ENCODE results near the gene BLMH.
A peak's percentile ranks its signal among the peaks of the same experiment; 100 is the strongest.

Gene BLMH

GRCh38 chr17:30224419-30224960 is 67.3 kb downstream of the BLMH start:
- WGBS, 2 donors (ENCODE audit: extremely low coverage in 2 of 2, insufficient read length in 2 of 2, insufficient replicate concordance in 1 of 2): no CpG with 5 or more reads among the region's 8 CpGs
- H3K79me1 ChIP-seq (ENCODE audit: low read depth, low read length): no peaks in the 10 kb centered on the region

GRCh38 chr17:30222721-30223175 is 69.0 kb downstream of the BLMH start:
- Histone ChIP-seq H3K4me3 (ENCODE audit: low read length in 2 of 2) (no peak overlapping the region), H2BK12ac (ENCODE audit: low read length) (no peak overlapping the region), H3K4me2 (ENCODE audit: insufficient read depth, low read length, poor library complexity, severe bottlenecking) (no peak overlapping the region), H3K36me3 (replicated peaks in 1 of 2; ENCODE audit: control insufficient read depth in 2 of 2, insufficient read depth in 2 of 2, low read length in 2 of 2) (no peaks in the 10 kb centered on the region), H3K4me1 (ENCODE audit: control insufficient read depth in 2 of 2, insufficient read depth in 1 of 2, low read depth in 1 of 2, low read length in 2 of 2) (peaks cover 17 to 22% of the 10 kb centered on the region in 2 donors), H3K23ac (ENCODE audit: low read depth, low read length, poor library complexity) (no peak overlapping the region), H2BK15ac (ENCODE audit: low read length) (no peak overlapping the region), H2AFZ (ENCODE audit: low read length) (peak overlapping the region; percentile 72), H3K9ac (ENCODE audit: low read depth, low read length, poor library complexity) (no peak overlapping the region), H3K79me1 (ENCODE audit: low read depth, low read length) (no peaks in the 10 kb centered on the region), H4K91ac (ENCODE audit: low read depth, low read length, poor library complexity) (no peak overlapping the region), H3K14ac (ENCODE audit: low read length) (no peak overlapping the region), H2BK120ac (ENCODE audit: low read depth, low read length) (no peak overlapping the region), H4K8ac (ENCODE audit: low read depth, low read length) (no peak overlapping the region), H3K27ac (replicated peaks; ENCODE audit: low read length) (no peak overlapping the region), H3K18ac (ENCODE audit: low read length) (no peak overlapping the region), H3K27me3 (ENCODE audit: control insufficient read depth in 3 of 3, insufficient read depth in 3 of 3, low read depth in 1 of 3, low read length in 3 of 3) (peaks cover 0 to 17% (median 0%) of the 10 kb centered on the region in 3 experiments), H2AK5ac (ENCODE audit: low read depth, low read length) (no peak overlapping the region), H3K9me3 (replicated peaks in 1 of 2; ENCODE audit: control insufficient read depth in 2 of 2, insufficient read depth in 1 of 2, low read depth in 1 of 2, low read length in 2 of 2) (no peaks in the 10 kb centered on the region), H3K4ac (ENCODE audit: low read length) (no peak overlapping the region), H2BK5ac (ENCODE audit: low read length) (no peak overlapping the region)
- DNase-seq (ENCODE audit: low spot score): no peak
- no CpG with 5 or more reads among the region's 13 CpGs for WGBS, 2 donors (ENCODE audit: extremely low coverage in 2 of 2, insufficient read length in 2 of 2, insufficient replicate concordance in 1 of 2)

More at GRCh38 chr17:30224419-30224960, 67.3 kb downstream of the BLMH start:
- Histone ChIP-seq H3K27ac (replicated peaks; ENCODE audit: low read length) (no peak overlapping the region), H2BK12ac (ENCODE audit: low read length) (no peak overlapping the region), H3K36me3 (replicated peaks in 1 of 2; ENCODE audit: control insufficient read depth in 2 of 2, insufficient read depth in 2 of 2, low read length in 2 of 2) (no peaks in the 10 kb centered on the region), H2BK5ac (ENCODE audit: low read length) (no peak overlapping the region), H3K14ac (ENCODE audit: low read length) (no peak overlapping the region), H3K9ac (ENCODE audit: low read depth, low read length, poor library complexity) (no peak overlapping the region), H3K4ac (ENCODE audit: low read length) (no peak overlapping the region), H3K4me2 (ENCODE audit: insufficient read depth, low read length, poor library complexity, severe bottlenecking) (no peak overlapping the region), H3K18ac (ENCODE audit: low read length) (no peak overlapping the region), H2BK120ac (ENCODE audit: low read depth, low read length) (no peak overlapping the region), H4K8ac (ENCODE audit: low read depth, low read length) (no peak overlapping the region), H3K27me3 (ENCODE audit: control insufficient read depth in 3 of 3, insufficient read depth in 3 of 3, low read depth in 1 of 3, low read length in 3 of 3) (peaks cover 0 to 28% (median 2%) of the 10 kb centered on the region in 3 experiments), H3K23ac (ENCODE audit: low read depth, low read length, poor library complexity) (no peak overlapping the region), H3K4me1 (ENCODE audit: control insufficient read depth in 2 of 2, insufficient read depth in 1 of 2, low read depth in 1 of 2, low read length in 2 of 2) (peaks cover 17 to 22% of the 10 kb centered on the region in 2 donors), H4K91ac (ENCODE audit: low read depth, low read length, poor library complexity) (no peak overlapping the region), H2AK5ac (ENCODE audit: low read depth, low read length) (no peak overlapping the region), H2BK15ac (ENCODE audit: low read length) (no peak overlapping the region), H2AFZ (ENCODE audit: low read length) (no peak overlapping the region), H3K4me3 (ENCODE audit: low read length in 2 of 2) (no peak overlapping the region), H3K9me3 (replicated peaks in 1 of 2; ENCODE audit: control insufficient read depth in 2 of 2, insufficient read depth in 1 of 2, low read depth in 1 of 2, low read length in 2 of 2) (no peaks in the 10 kb centered on the region)
- no peak for DNase-seq (ENCODE audit: low spot score)

- no peak overlapping the region for H3K9ac ChIP-seq (ENCODE audit: low read depth, low read length, poor library complexity)
- H3K4me2 ChIP-seq (ENCODE audit: insufficient read depth, low read length, poor library complexity, severe bottlenecking): no peak overlapping the region
- H3K14ac ChIP-seq (ENCODE audit: low read length): no peak overlapping the region
- H2BK15ac ChIP-seq (ENCODE audit: low read length): no peak overlapping the region
- H3K36me3 ChIP-seq (replicated peaks in 1 of 2; ENCODE audit: control insufficient read depth in 2 of 2, insufficient read depth in 2 of 2, low read length in 2 of 2): no peaks in the 10 kb centered on the region
- no peak overlapping the region for H2BK12ac ChIP-seq (ENCODE audit: low read length)
- H3K4ac ChIP-seq (ENCODE audit: low read length): no peak overlapping the region
- no peaks in the 10 kb centered on the region for H3K9me3 ChIP-seq (replicated peaks in 1 of 2; ENCODE audit: control insufficient read depth in 2 of 2, insufficient read depth in 1 of 2, low read depth in 1 of 2, low read length in 2 of 2)
- H3K27ac ChIP-seq (replicated peaks; ENCODE audit: low read length): no peak overlapping the region
- peak overlapping the region; percentile 72 for H2AFZ ChIP-seq (ENCODE audit: low read length)
- no peak overlapping the region for H4K91ac ChIP-seq (ENCODE audit: low read depth, low read length, poor library complexity)
- no peak overlapping the region for H2BK5ac ChIP-seq (ENCODE audit: low read length)
- H3K27me3 ChIP-seq (ENCODE audit: control insufficient read depth in 3 of 3, insufficient read depth in 3 of 3, low read depth in 1 of 3, low read length in 3 of 3): peaks cover 0 to 17% (median 0%) of the 10 kb centered on the region in 3 experiments
- H2BK120ac ChIP-seq (ENCODE audit: low read depth, low read length): no peak overlapping the region
- WGBS, 2 donors (ENCODE audit: extremely low coverage in 2 of 2, insufficient read length in 2 of 2, insufficient replicate concordance in 1 of 2): no CpG with 5 or more reads among the region's 4 CpGs
- no peak overlapping the region for H3K23ac ChIP-seq (ENCODE audit: low read depth, low read length, poor library complexity)
- H3K4me1 ChIP-seq (ENCODE audit: control insufficient read depth in 2 of 2, insufficient read depth in 1 of 2, low read depth in 1 of 2, low read length in 2 of 2): peaks cover 17 to 22% of the 10 kb centered on the region in 2 donors
- DNase-seq (ENCODE audit: low spot score): no peak
- H3K18ac ChIP-seq (ENCODE audit: low read length): no peak overlapping the region
- H2AK5ac ChIP-seq (ENCODE audit: low read depth, low read length): no peak overlapping the region
- no peak overlapping the region for H3K4me3 ChIP-seq (ENCODE audit: low read length in 2 of 2)
- H4K8ac ChIP-seq (ENCODE audit: low read depth, low read length): no peak overlapping the region
- H3K79me1 ChIP-seq (ENCODE audit: low read depth, low read length): no peaks in the 10 kb centered on the region
These were observed 69.5 kb downstream of the BLMH start for GRCh38 chr17:30222251-30222650.

GRCh38 chr17:30221346-30221745 is 70.4 kb downstream of the BLMH start:
- H2AFZ ChIP-seq (ENCODE audit: low read length): no peak overlapping the region
- no peak overlapping the region for H4K8ac ChIP-seq (ENCODE audit: low read depth, low read length)
- no peak overlapping the region for H2AK5ac ChIP-seq (ENCODE audit: low read depth, low read length)
- no peak overlapping the region for H3K27ac ChIP-seq (replicated peaks; ENCODE audit: low read length)
- no peak for DNase-seq (ENCODE audit: low spot score)
- no peaks in the 10 kb centered on the region for H3K79me1 ChIP-seq (ENCODE audit: low read depth, low read length)
- H3K4me3 ChIP-seq (ENCODE audit: low read length in 2 of 2): no peak overlapping the region
- no peak overlapping the region for H3K4ac ChIP-seq (ENCODE audit: low read length)
- no peak overlapping the region for H2BK12ac ChIP-seq (ENCODE audit: low read length)
- H3K14ac ChIP-seq (ENCODE audit: low read length): no peak overlapping the region
- H3K23ac ChIP-seq (ENCODE audit: low read depth, low read length, poor library complexity): no peak overlapping the region
- no CpG with 5 or more reads among the region's 10 CpGs for WGBS, 2 donors (ENCODE audit: extremely low coverage in 2 of 2, insufficient read length in 2 of 2, insufficient replicate concordance in 1 of 2)
- no peaks in the 10 kb centered on the region for H3K9me3 ChIP-seq (replicated peaks in 1 of 2; ENCODE audit: control insufficient read depth in 2 of 2, insufficient read depth in 1 of 2, low read depth in 1 of 2, low read length in 2 of 2)
- H2BK15ac ChIP-seq (ENCODE audit: low read length): no peak overlapping the region
- no peak overlapping the region for H3K4me2 ChIP-seq (ENCODE audit: insufficient read depth, low read length, poor library complexity, severe bottlenecking)
- H4K91ac ChIP-seq (ENCODE audit: low read depth, low read length, poor library complexity): no peak overlapping the region
- H2BK120ac ChIP-seq (ENCODE audit: low read depth, low read length): no peak overlapping the region
- H3K36me3 ChIP-seq (replicated peaks in 1 of 2; ENCODE audit: control insufficient read depth in 2 of 2, insufficient read depth in 2 of 2, low read length in 2 of 2): no peaks in the 10 kb centered on the region
- no peak overlapping the region for H3K18ac ChIP-seq (ENCODE audit: low read length)
- no peak overlapping the region for H3K9ac ChIP-seq (ENCODE audit: low read depth, low read length, poor library complexity)
- peaks cover 17 to 19% of the 10 kb centered on the region in 2 donors for H3K4me1 ChIP-seq (ENCODE audit: control insufficient read depth in 2 of 2, insufficient read depth in 1 of 2, low read depth in 1 of 2, low read length in 2 of 2)
- peaks cover 0 to 17% (median 0%) of the 10 kb centered on the region in 3 experiments for H3K27me3 ChIP-seq (ENCODE audit: control insufficient read depth in 3 of 3, insufficient read depth in 3 of 3, low read depth in 1 of 3, low read length in 3 of 3)
- H2BK5ac ChIP-seq (ENCODE audit: low read length): no peak overlapping the region
